ENCODE results near the gene DNAJA3. TPM values are rescaled to one million over a fixed set of nuclear protein-coding genes. Genes with fewer than 3 reads are reported as not detected.

DNAJA3 gene
- total RNA-seq, 2 experiments from 2014 or later = 17.2 to 18.8 TPM

DNA sequence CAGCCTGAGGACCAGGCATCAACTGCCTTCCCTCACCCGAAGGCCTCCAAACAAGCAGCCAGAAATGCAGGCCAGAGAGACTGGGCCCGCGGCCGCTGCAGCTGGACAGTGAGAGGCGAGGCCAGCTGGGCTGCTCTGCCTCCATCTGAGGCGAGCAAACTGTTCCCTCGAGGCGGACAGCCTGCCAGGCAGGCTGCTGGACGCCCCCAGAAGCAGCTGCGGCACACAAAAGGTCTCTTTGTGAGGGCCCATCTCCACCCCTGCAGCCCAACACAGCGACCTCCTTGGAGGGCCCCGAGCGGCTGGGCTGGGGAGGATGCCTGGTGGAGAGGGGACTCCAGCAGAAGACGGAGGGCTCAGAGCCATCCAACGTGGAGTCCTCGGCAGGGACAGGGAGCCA is 14.0 kb upstream of the DNAJA3 start:
- no peak for DNase-seq
- no peak overlapping the region for H3K27ac ChIP-seq (ENCODE audit: low read depth in 1 of 2, low read length in 2 of 2)
- ATAC-seq (ENCODE audit: poor library complexity) = no peak
- no peak overlapping the region for H3K4me3 ChIP-seq (ENCODE audit: low read length)
- H3K4me1 ChIP-seq (ENCODE audit: insufficient read depth, low read length) = peaks cover 66% of the 10 kb centered on the region
- H3K4me3 Mint-ChIP-seq = peak overlapping the region; percentile 31
- POLR2A ChIA-PET = no interaction called here
- H3K9me3 ChIP-seq (ENCODE audit: control insufficient read depth in 1 of 2, insufficient read depth in 1 of 2, low read length in 2 of 2) = no peaks in the 10 kb centered on the region
- H3K27ac Mint-ChIP-seq = no peak overlapping the region
- intact Hi-C loops (cut with DNase I, micrococcal nuclease) = loop anchor here (5.0 to 10.0 kb wide), 2 partner anchors 39 to 203 kb away; partner anchors contain the start of genes UBALD1 (in 1 of the 2) and VASN (in 1 of the 2)
- peaks cover 66% of the 10 kb centered on the region for H3K36me3 ChIP-seq (ENCODE audit: insufficient read depth, low read length)
- peaks cover 80% of the 10 kb centered on the region for H3K36me3 Mint-ChIP-seq (ENCODE audit: low read depth)
- TF ChIP-seq, protein P1, sequence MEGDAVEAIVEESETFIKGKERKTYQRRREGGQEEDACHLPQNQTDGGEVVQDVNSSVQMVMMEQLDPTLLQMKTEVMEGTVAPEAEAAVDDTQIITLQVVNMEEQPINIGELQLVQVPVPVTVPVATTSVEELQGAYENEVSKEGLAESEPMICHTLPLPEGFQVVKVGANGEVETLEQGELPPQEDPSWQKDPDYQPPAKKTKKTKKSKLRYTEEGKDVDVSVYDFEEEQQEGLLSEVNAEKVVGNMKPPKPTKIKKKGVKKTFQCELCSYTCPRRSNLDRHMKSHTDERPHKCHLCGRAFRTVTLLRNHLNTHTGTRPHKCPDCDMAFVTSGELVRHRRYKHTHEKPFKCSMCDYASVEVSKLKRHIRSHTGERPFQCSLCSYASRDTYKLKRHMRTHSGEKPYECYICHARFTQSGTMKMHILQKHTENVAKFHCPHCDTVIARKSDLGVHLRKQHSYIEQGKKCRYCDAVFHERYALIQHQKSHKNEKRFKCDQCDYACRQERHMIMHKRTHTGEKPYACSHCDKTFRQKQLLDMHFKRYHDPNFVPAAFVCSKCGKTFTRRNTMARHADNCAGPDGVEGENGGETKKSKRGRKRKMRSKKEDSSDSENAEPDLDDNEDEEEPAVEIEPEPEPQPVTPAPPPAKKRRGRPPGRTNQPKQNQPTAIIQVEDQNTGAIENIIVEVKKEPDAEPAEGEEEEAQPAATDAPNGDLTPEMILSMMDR (IDR thresholded peaks at IDR 0.05) = no peak
- peaks cover 44% of the 10 kb centered on the region for H3K4me1 Mint-ChIP-seq (ENCODE audit: low read depth)
- no peaks in the 10 kb centered on the region for H3K9me3 Mint-ChIP-seq
- no peaks in the 10 kb centered on the region for H3K27me3 Mint-ChIP-seq
- CTCF ChIA-PET = interaction anchor here (1.7 kb wide), 1 partner anchor 9 kb away, joined by 8 read pairs; no protein-coding TSS in a partner anchor
- no peaks in the 10 kb centered on the region for H3K27me3 ChIP-seq (ENCODE audit: control insufficient read depth in 1 of 2, insufficient read depth in 2 of 2, low read length in 2 of 2)

DNA sequence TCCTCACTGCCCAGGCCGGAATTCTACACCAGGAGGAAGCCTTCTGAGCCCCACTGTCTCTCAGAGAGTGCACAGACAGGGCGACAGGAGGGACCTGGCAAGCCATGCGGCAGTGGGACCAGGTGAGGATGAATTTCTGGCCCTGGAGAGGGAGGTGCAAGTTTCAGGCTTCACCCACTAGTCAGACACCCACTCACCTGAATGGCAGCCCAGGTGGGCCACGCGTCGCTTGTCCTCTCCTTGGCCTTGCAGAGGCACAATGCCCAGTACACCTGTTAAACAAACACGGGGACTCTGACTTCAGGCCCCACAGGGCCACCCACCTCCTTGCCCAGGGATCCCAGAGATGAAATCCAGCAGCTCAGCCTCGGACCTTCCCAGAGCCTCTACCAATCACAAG is 13.5 kb upstream of the DNAJA3 start:
- intact Hi-C loops (cut with DNase I, micrococcal nuclease) = loop anchor here (5.0 to 10.0 kb wide), 2 partner anchors 40 to 203 kb away; partner anchors contain the start of genes UBALD1 (in 1 of the 2) and VASN (in 1 of the 2)
- ATAC-seq (ENCODE audit: poor library complexity) (no peak), DNase-seq (peak in 1 of 14 experiments; percentile 5)
- Mint-ChIP-seq H3K4me1 (ENCODE audit: low read depth) (peaks cover 47% of the 10 kb centered on the region), H3K27me3 (no peaks in the 10 kb centered on the region), H3K27ac (peak overlapping the region; percentile 95), H3K36me3 (ENCODE audit: low read depth) (peaks cover 78% of the 10 kb centered on the region), H3K9me3 (no peaks in the 10 kb centered on the region), H3K4me3 (peak overlapping the region; percentile 51)
- peaks cover 71% of the 10 kb centered on the region for H3K4me1 ChIP-seq (ENCODE audit: insufficient read depth, low read length)
- H3K36me3 ChIP-seq (ENCODE audit: insufficient read depth, low read length) = peaks cover 62% of the 10 kb centered on the region
- TF ChIP-seq, protein P1 (IDR thresholded peaks at IDR 0.05) = no peak
- ChIA-PET CTCF (interaction anchor here (1.7 to 6.4 kb wide), 2 partner anchors 8 to 10 kb away, joined by 8 to 45 read pairs; no protein-coding TSS in a partner anchor), POLR2A (no interaction called here)
- H3K4me3 ChIP-seq (ENCODE audit: low read length) = no peak overlapping the region
- no peaks in the 10 kb centered on the region for H3K9me3 ChIP-seq (ENCODE audit: control insufficient read depth in 1 of 2, insufficient read depth in 1 of 2, low read length in 2 of 2)
- H3K27me3 ChIP-seq (ENCODE audit: control insufficient read depth in 1 of 2, insufficient read depth in 2 of 2, low read length in 2 of 2) = no peaks in the 10 kb centered on the region
- H3K27ac ChIP-seq (ENCODE audit: low read depth in 1 of 2, low read length in 2 of 2) = no peak overlapping the region

DNA sequence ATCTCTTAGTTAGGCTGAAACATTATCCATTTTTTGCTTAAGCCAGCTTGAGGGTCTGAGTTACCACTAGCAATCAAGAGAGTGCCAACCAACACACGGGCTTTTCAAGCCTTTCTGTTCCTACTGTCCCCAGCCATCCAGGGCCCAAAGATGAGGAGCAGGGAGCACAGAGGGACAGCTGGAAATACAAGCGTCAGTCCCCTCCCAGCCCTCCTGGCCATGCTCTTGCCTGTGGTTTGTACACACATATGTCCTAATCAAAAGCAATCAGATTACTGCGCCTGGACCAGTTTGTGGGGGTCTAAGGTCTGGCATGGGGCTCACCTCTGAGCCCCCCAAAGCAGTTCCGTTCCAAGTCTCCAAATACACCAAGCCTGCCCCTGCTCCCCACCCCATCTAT is 12.8 kb upstream of the DNAJA3 start:
- Mint-ChIP-seq H3K27ac (peak overlapping the region; percentile 95), H3K36me3 (ENCODE audit: low read depth) (peaks cover 75% of the 10 kb centered on the region), H3K4me1 (ENCODE audit: low read depth) (peaks cover 47% of the 10 kb centered on the region), H3K4me3 (peak overlapping the region; percentile 69), H3K27me3 (no peaks in the 10 kb centered on the region), H3K9me3 (no peaks in the 10 kb centered on the region)
- Histone ChIP-seq H3K27me3 (ENCODE audit: control insufficient read depth in 1 of 2, insufficient read depth in 2 of 2, low read length in 2 of 2) (no peaks in the 10 kb centered on the region), H3K27ac (ENCODE audit: low read depth in 1 of 2, low read length in 2 of 2) (peak overlapping the region; percentile 52 to 98), H3K4me3 (ENCODE audit: low read length) (no peak overlapping the region), H3K4me1 (ENCODE audit: insufficient read depth, low read length) (peaks cover 69% of the 10 kb centered on the region), H3K36me3 (ENCODE audit: insufficient read depth, low read length) (peaks cover 55% of the 10 kb centered on the region), H3K9me3 (ENCODE audit: control insufficient read depth in 1 of 2, insufficient read depth in 1 of 2, low read length in 2 of 2) (no peaks in the 10 kb centered on the region)
- DNase-seq = no peak
- ChIA-PET CTCF (interaction anchor here (1.5 to 6.4 kb wide), 2 partner anchors 9 to 159 kb away, joined by 4 to 45 read pairs; no protein-coding TSS in a partner anchor), POLR2A (interaction anchor here (1.1 kb wide), 1 partner anchor 10 kb away, joined by 3 read pairs; no protein-coding TSS in a partner anchor)
- intact Hi-C loops (cut with DNase I, micrococcal nuclease) = loop anchor here (5.0 to 10.0 kb wide), 2 partner anchors 41 to 202 kb away; partner anchors contain the start of genes UBALD1 (in 1 of the 2) and VASN (in 1 of the 2)
- TF ChIP-seq, protein P1 (IDR thresholded peaks at IDR 0.05) = no peak
- no peak for ATAC-seq (ENCODE audit: poor library complexity)

Measured in CD4-positive, alpha-beta T cell (primary cell).